ENCODE data around the gene KCNK3. TPM values are rescaled to one million over a fixed set of nuclear protein-coding genes. Genes with fewer than 3 reads are reported as not detected.
A peak's percentile ranks its signal among the peaks of the same experiment; 100 is the strongest.

KCNK3 gene
- total RNA-seq, 6 experiments from 2014 or later, result not detected

DNA sequence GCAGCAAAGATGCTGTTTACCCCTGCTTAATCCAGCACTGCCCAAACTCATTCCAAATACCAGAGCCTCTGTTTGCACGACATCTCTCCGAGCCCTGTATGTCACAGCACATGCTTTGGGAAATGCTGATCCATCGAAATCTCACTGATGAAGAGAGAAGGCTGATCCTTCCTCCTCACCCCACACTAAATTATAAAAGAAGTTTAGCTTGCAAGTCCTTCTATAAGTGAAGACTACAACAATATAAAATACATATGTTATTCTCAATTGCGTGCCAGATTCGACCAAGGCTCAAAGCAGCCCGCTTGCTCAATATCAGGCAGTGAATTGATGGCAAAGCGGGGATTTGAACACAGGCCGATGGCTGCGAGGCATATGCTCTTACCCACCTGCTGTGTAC, 40.9 kb downstream of the KCNK3 start:
- TF ChIP-seq, protein P1, sequence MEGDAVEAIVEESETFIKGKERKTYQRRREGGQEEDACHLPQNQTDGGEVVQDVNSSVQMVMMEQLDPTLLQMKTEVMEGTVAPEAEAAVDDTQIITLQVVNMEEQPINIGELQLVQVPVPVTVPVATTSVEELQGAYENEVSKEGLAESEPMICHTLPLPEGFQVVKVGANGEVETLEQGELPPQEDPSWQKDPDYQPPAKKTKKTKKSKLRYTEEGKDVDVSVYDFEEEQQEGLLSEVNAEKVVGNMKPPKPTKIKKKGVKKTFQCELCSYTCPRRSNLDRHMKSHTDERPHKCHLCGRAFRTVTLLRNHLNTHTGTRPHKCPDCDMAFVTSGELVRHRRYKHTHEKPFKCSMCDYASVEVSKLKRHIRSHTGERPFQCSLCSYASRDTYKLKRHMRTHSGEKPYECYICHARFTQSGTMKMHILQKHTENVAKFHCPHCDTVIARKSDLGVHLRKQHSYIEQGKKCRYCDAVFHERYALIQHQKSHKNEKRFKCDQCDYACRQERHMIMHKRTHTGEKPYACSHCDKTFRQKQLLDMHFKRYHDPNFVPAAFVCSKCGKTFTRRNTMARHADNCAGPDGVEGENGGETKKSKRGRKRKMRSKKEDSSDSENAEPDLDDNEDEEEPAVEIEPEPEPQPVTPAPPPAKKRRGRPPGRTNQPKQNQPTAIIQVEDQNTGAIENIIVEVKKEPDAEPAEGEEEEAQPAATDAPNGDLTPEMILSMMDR (IDR thresholded peaks at IDR 0.05), result no peak
- H3K27ac Mint-ChIP-seq, result no peak overlapping the region
- H3K27me3 Mint-ChIP-seq (ENCODE audit: insufficient read depth), result peaks cover 2% of the 10 kb centered on the region; the same call in 1 of the 2 replicates
- H3K9me3 Mint-ChIP-seq, result no peaks in the 10 kb centered on the region
- no peaks in the 10 kb centered on the region for H3K36me3 Mint-ChIP-seq (ENCODE audit: low read depth)
- H3K4me3 Mint-ChIP-seq, result no peak overlapping the region
- H3K4me1 Mint-ChIP-seq (ENCODE audit: low read depth), result peaks cover 9% of the 10 kb centered on the region
- DNase-seq, result no peak

DNA sequence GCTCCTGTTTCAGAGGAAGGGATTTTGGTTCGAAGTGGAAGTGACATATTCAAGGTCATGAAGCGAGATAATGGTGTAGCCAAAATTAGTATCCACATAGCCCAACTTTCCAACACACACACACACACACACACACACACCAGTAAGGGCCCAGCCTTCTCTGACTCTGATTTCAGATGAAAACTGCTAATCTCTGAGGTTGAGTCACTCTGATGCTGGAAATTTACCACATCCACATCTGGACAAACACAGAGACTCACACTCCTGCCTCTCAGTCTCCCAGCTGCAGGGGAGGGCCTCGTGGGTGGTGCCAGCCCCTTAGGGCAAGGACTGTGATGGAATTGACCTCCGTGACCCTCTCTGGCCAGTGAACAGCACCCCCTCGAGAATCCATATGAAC, 42.6 kb downstream of the KCNK3 start:
- DNase-seq, result peak; percentile 87
- Mint-ChIP-seq H3K27me3 (ENCODE audit: insufficient read depth) (peaks cover 2% of the 10 kb centered on the region; the same call in 1 of the 2 replicates), H3K4me1 (ENCODE audit: low read depth) (peaks cover 9% of the 10 kb centered on the region), H3K27ac (peak overlapping the region; percentile 64; the same call in 1 of the 2 replicates), H3K4me3 (no peak overlapping the region), H3K36me3 (ENCODE audit: low read depth) (no peaks in the 10 kb centered on the region), H3K9me3 (no peaks in the 10 kb centered on the region)
- TF ChIP-seq, protein P1 (IDR thresholded peaks at IDR 0.05), result no peak

DNA sequence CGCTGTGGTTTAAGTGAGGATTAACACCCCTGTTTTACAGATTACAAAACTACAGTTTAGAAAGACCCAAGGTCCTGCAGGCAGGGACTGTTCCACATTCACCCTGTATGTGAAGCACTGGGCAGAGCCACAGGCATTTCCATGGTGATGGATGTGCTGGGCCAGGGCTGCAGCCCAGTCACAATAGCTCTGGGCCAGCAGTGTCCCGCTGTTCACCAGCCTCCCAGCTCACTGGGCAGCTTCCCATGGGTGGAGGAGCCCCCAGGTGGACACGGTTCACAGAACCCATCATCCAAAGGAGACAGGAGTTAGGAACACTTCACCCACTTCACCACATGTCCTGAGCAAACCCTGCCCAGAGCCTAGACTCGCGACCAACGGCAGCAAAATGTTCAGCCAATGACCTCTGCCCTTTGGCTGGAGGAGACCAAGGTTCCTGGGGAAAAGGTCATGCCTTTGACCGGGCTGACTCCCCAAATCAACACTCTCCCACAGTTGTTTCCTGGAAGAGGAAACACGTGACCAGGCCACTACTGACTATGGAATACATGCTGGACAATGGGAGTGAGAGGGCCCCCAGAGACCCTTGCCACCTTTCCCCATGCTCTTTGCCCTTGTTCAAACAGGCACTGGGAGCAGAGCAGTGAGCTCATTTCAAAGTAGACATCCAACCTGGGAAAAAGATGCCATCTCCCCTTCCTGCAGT, 43.5 kb downstream of the KCNK3 start:
- no peaks in the 10 kb centered on the region for H3K9me3 Mint-ChIP-seq

DNA sequence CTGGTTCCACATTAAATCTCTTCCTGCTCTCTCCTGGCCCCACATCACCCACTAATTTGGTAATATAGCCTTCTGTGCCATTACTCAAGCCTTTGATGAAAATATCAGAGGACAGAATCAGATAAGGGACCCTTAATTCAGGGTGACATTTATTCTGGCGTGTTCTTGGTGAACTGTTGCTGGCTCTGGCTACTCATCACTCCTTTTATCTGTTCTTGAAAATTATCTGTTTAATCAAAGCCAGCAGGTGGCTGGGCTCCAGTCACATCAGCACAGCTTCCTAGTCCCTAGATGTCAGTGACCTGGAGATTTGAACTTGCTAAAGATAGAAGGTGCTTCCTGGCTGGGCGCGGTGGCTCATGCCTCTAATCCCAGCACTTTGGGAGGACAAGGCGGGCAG, 44.7 kb downstream of the KCNK3 start:
- no peak for DNase-seq
- Mint-ChIP-seq H3K4me3 (no peak overlapping the region), H3K9me3 (no peaks in the 10 kb centered on the region), H3K4me1 (ENCODE audit: low read depth) (peaks cover 14% of the 10 kb centered on the region), H3K36me3 (ENCODE audit: low read depth) (no peaks in the 10 kb centered on the region), H3K27me3 (ENCODE audit: insufficient read depth) (peaks cover 2% of the 10 kb centered on the region; the same call in 1 of the 2 replicates), H3K27ac (no peak overlapping the region)
- TF ChIP-seq, protein P1 (IDR thresholded peaks at IDR 0.05), result no peak

More for the DNA sequence above, 43.5 kb downstream of the KCNK3 start:
- TF ChIP-seq, protein P1 (IDR thresholded peaks at IDR 0.05), result no peak
- Mint-ChIP-seq H3K27ac (no peak overlapping the region), H3K4me3 (no peak overlapping the region), H3K36me3 (ENCODE audit: low read depth) (no peaks in the 10 kb centered on the region), H3K4me1 (ENCODE audit: low read depth) (peaks cover 9% of the 10 kb centered on the region), H3K27me3 (ENCODE audit: insufficient read depth) (peaks cover 2% of the 10 kb centered on the region; the same call in 1 of the 2 replicates)
- no peak for DNase-seq

DNA sequence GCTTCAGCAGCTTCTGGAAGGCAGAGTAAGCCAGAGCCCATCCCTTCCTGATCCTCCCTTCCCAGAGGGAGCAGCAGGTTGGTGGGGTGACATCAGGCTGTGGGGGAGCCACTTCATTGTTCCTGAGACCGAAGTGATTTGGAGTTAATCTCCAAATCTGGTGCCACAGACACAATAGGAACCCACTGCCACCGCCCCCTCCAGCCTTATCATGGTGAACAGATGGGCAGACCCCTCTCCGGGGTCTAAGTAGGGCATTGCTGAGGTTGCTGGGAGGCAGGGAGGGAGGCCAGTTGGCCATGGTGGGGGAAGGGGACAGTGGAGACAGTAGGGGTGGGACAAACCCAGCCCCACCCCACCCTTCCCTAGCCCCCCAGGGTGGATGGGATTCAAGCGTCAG, 46.0 kb downstream of the KCNK3 start:
- H3K9me3 Mint-ChIP-seq, result no peaks in the 10 kb centered on the region
- DNase-seq, result no peak

More for the DNA sequence above, 46.0 kb downstream of the KCNK3 start:
- TF ChIP-seq, protein P1 (IDR thresholded peaks at IDR 0.05), result no peak
- peaks cover 14% of the 10 kb centered on the region for H3K4me1 Mint-ChIP-seq (ENCODE audit: low read depth)
- no peak overlapping the region for H3K4me3 Mint-ChIP-seq
- no peaks in the 10 kb centered on the region for H3K36me3 Mint-ChIP-seq (ENCODE audit: low read depth)
- H3K27me3 Mint-ChIP-seq (ENCODE audit: insufficient read depth), result peaks cover 2% of the 10 kb centered on the region; the same call in 1 of the 2 replicates
- no peak overlapping the region for H3K27ac Mint-ChIP-seq
